PC-9 (cell line): ENCODE measurements around the gene MBOAT2. TPM values are rescaled to one million over a fixed set of nuclear protein-coding genes. Genes with fewer than 3 reads are reported as not detected.

Experiments used
- BruUV-seq: library from RNA; stranded (reverse); fragments of 400-500 nt; replicated peaks from 2 replicates; lab custom pipeline; 2021; lab: Mats Ljungman, UMichigan
- CTCF ChIA-PET: fragments of 300-600 bp; sonication (Branson Sonifier 250); formaldehyde crosslinking; loops from one replicate; lab custom pipeline; 2022; ENCODE audit warnings: antibody characterized with exemption; lab: Charles Lee
- POLR2A ChIA-PET: fragments of 300-600 bp; sonication (Branson Sonifier 250); formaldehyde crosslinking; loops from one replicate; lab custom pipeline; 2022; ENCODE audit warnings: antibody characterized with exemption; ENCODE audit not compliant: unreplicated experiment; lab: Charles Lee
- DNase-seq, 2 experiments: peaks; one replicate each; pipeline versions ENCODE4 v3.0.0 to v3.0.0-alpha.2; 2015 to 2022; ENCODE audit warnings: mixed read lengths in 1 of 2
- H2AFZ ChIP-seq: fragments of 200-600 bp; sonication (generic); 2 replicates; pipeline ENCODE4 v1.8.1; 2017; ENCODE audit warnings: antibody characterized with exemption
- H3F3A ChIP-seq: fragments of 200-600 bp; sonication (generic); 2 replicates; pipeline ENCODE4 v1.8.1; 2017; ENCODE audit warnings: antibody characterized with exemption, mild to moderate bottlenecking, low read depth; ENCODE audit not compliant: insufficient read depth
- H3K27ac ChIP-seq: fragments of 200-600 bp; sonication (generic); 2 replicates; pipeline ENCODE4 v1.6.1; 2016; ENCODE audit warnings: mixed run types
- H3K27me3 ChIP-seq: fragments of 200-600 bp; sonication (generic); 2 replicates; pipeline ENCODE4 v1.6.1; 2016; ENCODE audit warnings: low read depth, mixed run types; ENCODE audit not compliant: insufficient read depth
- H3K36me3 ChIP-seq: fragments of 200-600 bp; sonication (generic); 2 replicates; pipeline ENCODE4 v1.6.1; 2016; ENCODE audit warnings: low read depth, mixed run types
- H3K4me1 ChIP-seq: fragments of 200-600 bp; sonication (generic); replicated peaks from 2 replicates; pipeline ENCODE4 v1.6.1; 2016; ENCODE audit warnings: mixed run types; ENCODE audit not compliant: insufficient read depth
- H3K4me2 ChIP-seq: fragments of 200-600 bp; sonication (generic); 2 replicates; pipeline ENCODE4 v1.6.1; 2017; ENCODE audit warnings: mixed run types
- H3K4me3 ChIP-seq: fragments of 200-600 bp; sonication (generic); 2 replicates; pipeline ENCODE4 v1.6.1; 2016; ENCODE audit warnings: mixed run types
- H3K79me2 ChIP-seq: fragments of 200-600 bp; sonication (generic); 2 replicates; pipeline ENCODE4 v1.6.1; 2017; ENCODE audit warnings: low read depth, mixed run types
- H3K9me2 ChIP-seq: fragments of 200-600 bp; sonication (generic); 2 replicates; pipeline ENCODE4 v1.8.1; 2017; ENCODE audit warnings: mild to moderate bottlenecking; ENCODE audit not compliant: insufficient read depth
- H3K9me3 ChIP-seq: fragments of 200-600 bp; sonication (generic); 2 replicates; pipeline ENCODE4 v1.8.1; 2016; ENCODE audit warnings: low read depth; ENCODE audit not compliant: insufficient read depth
- H4K20me1 ChIP-seq: fragments of 200-600 bp; sonication (generic); 2 replicates; pipeline ENCODE4 v1.8.1; 2017; ENCODE audit not compliant: insufficient read depth
- CTCF ChIP-seq: fragments of 200-600 bp; sonication (generic); conservative IDR thresholded peaks from 2 replicates; pipeline ENCODE4 v1.6.1; 2017; ENCODE audit warnings: mixed run types, antibody characterized with exemption, mild to moderate bottlenecking, moderate library complexity
- EZH2 ChIP-seq: fragments of 200-600 bp; sonication (generic); IDR thresholded peaks from 2 replicates; pipeline ENCODE4 v1.8.0; 2017; ENCODE audit warnings: antibody characterized with exemption, low read depth
- intact Hi-C: fragments of 100-400 bp; cut with micrococcal nuclease; formaldehyde crosslinking; loops from one replicate; pipeline ENCODE4 v1.10.0; 2022; ENCODE audit not compliant: unreplicated experiment
- total RNA-seq: library from RNA; stranded (reverse); gene quantifications from 2 replicates; pipeline ENCODE4 v1.2.3, GENCODE V29; 2021

The MBOAT2 gene
- total RNA-seq, 1 experiment from 2014 or later, result 57.7 TPM

DNA sequence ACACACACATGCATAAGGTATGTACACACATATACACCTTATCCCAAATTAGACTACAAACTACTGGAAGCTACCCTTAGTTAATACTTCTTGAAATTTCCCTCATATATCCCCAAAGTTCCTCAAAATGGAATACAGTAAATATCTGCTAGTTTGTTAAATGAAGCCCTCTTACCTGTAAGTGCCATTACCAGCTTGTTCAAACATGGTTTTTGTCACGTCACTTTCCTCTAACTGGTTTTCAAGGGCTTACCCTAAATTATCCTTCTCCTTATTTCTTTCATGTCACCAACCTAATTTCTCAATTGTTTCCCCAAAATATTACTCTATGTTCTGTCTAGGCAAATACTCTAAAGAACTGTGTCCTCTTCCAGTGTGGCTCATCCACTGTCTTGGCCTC, 141.7 kb downstream of the MBOAT2 start:
- H2AFZ ChIP-seq, result no peak overlapping the region
- H3K9me3 ChIP-seq, result no peaks in the 10 kb centered on the region
- no peaks in the 10 kb centered on the region for H3K27me3 ChIP-seq
- H3K4me1 ChIP-seq, result no peaks in the 10 kb centered on the region
- no TSS peak for BruUV-seq
- intact Hi-C loops, result no loop called here
- H3K4me2 ChIP-seq, result no peak overlapping the region
- no peak for TF ChIP-seq EZH2
- no peak for TF ChIP-seq CTCF
- no peaks in the 10 kb centered on the region for H3K9me2 ChIP-seq
- ChIA-PET CTCF (no interaction called here), POLR2A (no interaction called here)
- no peak overlapping the region for H3K27ac ChIP-seq
- no peaks in the 10 kb centered on the region for H3F3A ChIP-seq
- peaks cover 9% of the 10 kb centered on the region for H3K36me3 ChIP-seq
- no peaks in the 10 kb centered on the region for H3K79me2 ChIP-seq
- DNase-seq, result no peak
- H4K20me1 ChIP-seq, result no peaks in the 10 kb centered on the region
- no peak overlapping the region for H3K4me3 ChIP-seq

DNA sequence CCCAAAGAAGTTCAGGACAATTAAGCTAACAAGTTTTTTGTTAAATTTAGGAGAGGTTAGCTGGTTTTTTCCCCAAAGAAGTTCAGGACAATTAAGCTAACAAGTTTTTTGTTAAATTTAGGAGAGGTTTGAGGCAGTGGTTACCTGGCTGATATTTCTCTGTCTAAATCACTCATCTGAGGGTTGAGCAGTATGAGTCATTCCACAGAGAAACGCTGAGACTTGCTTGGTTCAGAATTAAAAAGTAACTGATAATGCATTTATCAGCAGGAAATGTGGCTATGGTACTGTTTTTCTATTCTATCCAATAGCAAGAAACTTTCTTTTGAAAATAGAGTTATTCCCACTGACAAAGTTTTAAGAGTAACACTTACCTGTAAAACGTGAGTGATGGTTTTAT, 143.2 kb downstream of the MBOAT2 start:
- no peaks in the 10 kb centered on the region for H3F3A ChIP-seq
- H2AFZ ChIP-seq, result no peak overlapping the region
- intact Hi-C loops, result no loop called here
- 0 out of 2 replicates have a peak, but pooled peaks cover 11% of the 10 kb centered on the region for H3K36me3 ChIP-seq
- H4K20me1 ChIP-seq, result no peaks in the 10 kb centered on the region
- TF ChIP-seq EZH2 (no peak), CTCF (no peak)
- no peaks in the 10 kb centered on the region for H3K9me2 ChIP-seq
- H3K9me3 ChIP-seq, result no peaks in the 10 kb centered on the region
- no peak overlapping the region for H3K4me2 ChIP-seq
- H3K27ac ChIP-seq, result no peak overlapping the region
- CTCF ChIA-PET, result no interaction called here
- DNase-seq, result no peak
- no peaks in the 10 kb centered on the region for H3K4me1 ChIP-seq
- no peak overlapping the region for H3K4me3 ChIP-seq
- H3K79me2 ChIP-seq, result no peaks in the 10 kb centered on the region
- POLR2A ChIA-PET, result interaction anchor here (0.7 kb wide), 1 partner anchor 147 kb away, joined by 3 read pairs; no protein-coding TSS in a partner anchor
- no TSS peak for BruUV-seq
- H3K27me3 ChIP-seq, result no peaks in the 10 kb centered on the region

- no peaks in the 10 kb centered on the region for H3K4me1 ChIP-seq
- H3F3A ChIP-seq, result no peaks in the 10 kb centered on the region; the same call in 1 of the 2 replicates
- no peaks in the 10 kb centered on the region for H3K9me3 ChIP-seq
- TF ChIP-seq EZH2 (no peak), CTCF (no peak)
- no peaks in the 10 kb centered on the region for H3K9me2 ChIP-seq
- H3K4me3 ChIP-seq, result no peak overlapping the region
- no TSS peak for BruUV-seq
- H4K20me1 ChIP-seq, result no peaks in the 10 kb centered on the region
- ChIA-PET CTCF (no interaction called here), POLR2A (no interaction called here)
- H2AFZ ChIP-seq, result no peak overlapping the region
- 0 out of 2 replicates have a peak, but pooled peaks cover 11% of the 10 kb centered on the region for H3K36me3 ChIP-seq
- no peak overlapping the region for H3K27ac ChIP-seq
- no peaks in the 10 kb centered on the region for H3K27me3 ChIP-seq
- no peak for DNase-seq
- H3K4me2 ChIP-seq, result no peak overlapping the region
- no peaks in the 10 kb centered on the region for H3K79me2 ChIP-seq
- intact Hi-C loops, result no loop called here
Measured at GRCh38 chr2:8858910-8859309, 144.6 kb downstream of the MBOAT2 start.
